ENCODE data around the gene SERPIND1.
A peak's percentile ranks its signal among the peaks of the same experiment; 100 is the strongest.

SERPIND1 gene

DNA sequence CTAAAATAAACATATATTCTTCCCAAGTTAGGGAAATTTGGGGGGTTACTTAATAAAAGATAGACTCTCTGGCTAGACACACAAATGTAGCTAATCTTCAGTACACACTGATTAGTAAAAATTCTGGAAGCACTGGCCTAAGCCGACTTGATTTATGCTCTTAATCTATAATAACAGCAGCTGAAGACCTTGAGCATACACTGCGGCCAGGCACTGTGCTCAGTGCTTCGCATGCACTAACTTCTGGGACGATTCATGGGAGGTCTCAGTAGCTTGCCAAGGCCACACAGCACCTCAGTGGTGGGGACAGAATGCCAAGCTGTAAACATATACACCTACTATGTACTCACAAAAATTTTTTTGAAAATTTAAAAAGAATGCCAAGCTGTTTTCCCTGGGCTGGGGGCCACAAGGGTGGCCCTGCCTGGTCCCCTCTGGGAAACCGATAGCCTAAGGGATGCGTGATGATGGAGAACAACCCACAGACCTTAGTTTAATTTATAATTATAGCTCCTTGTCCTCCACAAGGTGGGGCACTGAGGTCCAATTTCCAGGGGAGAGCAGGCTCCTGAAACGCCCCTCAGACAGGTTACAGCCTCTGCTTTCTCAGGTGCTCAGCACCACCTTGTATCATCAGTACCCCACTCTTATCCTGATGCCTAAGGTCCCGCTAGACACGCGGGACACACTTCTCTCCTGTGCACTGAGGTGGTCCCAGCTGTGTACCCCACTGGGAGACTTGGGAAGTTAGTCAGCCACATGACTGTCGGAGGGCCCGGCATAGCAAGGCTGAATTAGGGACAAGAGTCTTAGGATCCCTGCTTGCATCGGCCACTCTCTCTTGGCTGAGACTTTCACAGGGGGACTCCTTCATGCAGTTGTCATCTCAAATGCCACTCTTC, 20.1 kb downstream of the SERPIND1 start:
- DNase-seq, result no peak

DNA sequence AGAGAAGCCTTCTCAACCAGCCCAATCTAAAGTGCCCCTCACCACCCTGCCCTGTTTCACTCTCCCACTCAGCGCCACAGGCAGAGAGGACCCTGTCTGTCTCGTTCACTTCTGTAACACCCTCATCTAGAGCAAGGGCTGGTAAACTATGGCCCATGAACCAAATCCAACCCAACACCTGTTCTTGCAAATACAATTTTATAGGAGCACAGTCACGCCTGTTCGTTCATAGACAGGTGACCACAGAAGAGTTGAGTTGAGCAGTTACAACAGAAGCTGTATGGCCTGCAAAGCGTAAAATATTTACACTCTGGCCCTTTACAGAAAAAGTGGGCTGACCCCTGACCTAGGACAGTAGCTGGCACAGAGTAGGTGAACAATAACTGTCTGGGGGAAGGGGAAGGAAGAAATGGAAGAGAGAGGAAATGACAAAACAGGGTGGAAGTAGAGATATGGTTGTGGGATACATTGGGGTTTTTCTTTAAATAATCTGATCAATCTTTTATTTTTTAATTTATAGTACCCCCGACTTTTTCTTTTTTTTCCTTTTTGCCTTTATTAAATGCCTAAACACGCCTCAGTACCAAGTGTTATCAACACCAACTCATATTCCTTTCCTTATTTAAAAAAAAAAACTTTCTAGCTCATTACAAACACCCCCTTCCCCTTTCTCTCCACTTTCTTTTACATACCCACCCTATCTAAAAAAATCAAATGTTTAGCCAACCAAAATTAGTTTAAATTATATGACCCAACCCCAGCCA, 20.9 kb downstream of the SERPIND1 start:
- no peak for DNase-seq

- DNase-seq, result no peak
Measured at GRCh38 chr22:20796731-20797130, 22.8 kb downstream of the SERPIND1 start.

DNA sequence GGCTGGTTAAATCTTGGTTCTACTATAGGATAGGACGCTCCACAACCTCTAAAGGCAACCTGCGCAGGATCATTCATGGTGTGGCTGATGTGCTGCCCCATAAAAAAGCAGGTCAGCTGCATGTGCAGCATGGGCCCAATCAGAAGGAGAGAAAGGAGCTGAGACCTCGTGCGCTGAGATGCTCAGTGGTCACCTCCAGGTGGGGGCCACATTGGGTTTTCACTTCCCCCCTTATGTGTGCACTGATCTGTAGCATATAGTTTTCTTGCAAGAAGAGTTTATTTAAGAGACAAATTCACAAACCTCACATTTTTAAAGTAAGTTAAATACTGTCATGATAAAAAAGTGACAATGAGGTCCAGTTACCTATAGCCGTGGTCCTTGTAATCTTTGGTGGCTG, 24.3 kb downstream of the SERPIND1 start:
- no peak for DNase-seq

DNA sequence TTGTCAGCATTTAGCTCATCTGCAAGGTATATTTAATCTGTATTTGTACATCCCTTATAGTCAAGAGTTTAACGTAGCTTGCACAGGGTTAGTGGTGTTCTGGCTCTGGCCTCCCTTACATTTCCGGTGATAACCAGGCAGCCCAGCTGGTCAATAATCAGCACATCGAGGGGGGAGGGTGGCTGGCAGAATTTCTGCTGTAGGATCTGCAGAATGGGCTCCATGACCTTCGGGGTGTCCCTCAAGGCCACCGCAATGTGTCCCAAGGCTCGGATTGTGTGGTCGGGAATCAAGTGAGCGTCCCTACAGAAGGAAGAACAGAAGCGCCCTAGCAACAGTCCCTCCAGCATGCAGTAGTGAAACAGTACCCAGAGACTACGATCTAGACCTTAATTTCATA, 25.1 kb downstream of the SERPIND1 start:
- no peak for DNase-seq

DNA sequence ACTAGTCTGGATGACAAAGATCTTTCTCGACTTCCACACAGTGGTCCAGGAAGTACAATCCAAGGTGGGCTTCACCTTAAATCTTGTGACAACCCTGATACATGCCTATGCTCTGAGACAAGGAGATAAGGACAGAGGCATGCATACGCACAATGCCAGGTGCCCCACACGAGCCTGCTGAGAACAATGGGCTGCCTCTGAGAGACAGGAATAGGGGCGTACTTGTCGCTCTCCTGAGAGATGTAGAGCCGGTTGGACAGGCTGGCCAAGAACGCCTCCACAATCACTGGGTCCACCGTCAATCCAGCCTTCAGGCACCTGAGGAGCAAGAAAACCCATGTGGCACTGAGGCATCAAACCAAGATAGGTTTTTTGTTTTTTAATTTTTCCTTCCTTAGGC, 25.5 kb downstream of the SERPIND1 start:
- no peak for DNase-seq

- DNase-seq, result no peak
Measured at GRCh38 chr22:20802452-20802851, 28.5 kb downstream of the SERPIND1 start.

- DNase-seq, result no peak
Measured at GRCh38 chr22:20802922-20803553, 29.1 kb downstream of the SERPIND1 start.

DNA sequence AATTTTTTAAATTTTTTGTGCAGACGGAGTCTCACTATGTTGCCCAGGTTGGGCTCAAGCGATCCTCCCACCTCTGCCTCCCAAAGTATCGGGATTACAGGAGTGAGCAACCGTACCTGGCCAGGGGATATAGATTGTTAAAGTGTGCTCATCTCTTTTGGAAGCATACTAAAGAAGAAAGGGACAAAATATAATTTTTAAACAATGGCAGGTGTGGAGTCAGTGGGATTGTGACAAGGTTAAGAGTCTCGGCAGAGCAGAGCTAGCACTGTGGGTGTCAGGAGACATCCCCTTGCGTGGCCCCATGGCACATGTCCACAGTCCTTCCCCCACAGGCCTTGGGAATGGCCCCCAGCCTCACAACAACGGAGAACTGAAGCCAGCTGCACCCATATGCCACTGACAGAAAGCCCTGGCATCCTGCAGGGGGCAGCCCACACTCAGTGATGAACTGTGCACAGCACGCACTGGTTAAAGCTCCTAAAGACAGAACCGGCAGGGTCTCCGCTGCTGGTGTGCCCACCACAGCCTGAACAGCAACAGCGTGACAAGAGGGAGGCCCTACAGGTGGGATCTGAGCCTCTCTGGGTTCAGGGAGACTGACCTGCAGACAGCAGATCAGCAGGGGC, 29.9 kb downstream of the SERPIND1 start:
- peak; percentile 30 for DNase-seq

GRCh38 chr22:20804650-20805049, 30.7 kb downstream of the SERPIND1 start:
- no peak for DNase-seq

DNA sequence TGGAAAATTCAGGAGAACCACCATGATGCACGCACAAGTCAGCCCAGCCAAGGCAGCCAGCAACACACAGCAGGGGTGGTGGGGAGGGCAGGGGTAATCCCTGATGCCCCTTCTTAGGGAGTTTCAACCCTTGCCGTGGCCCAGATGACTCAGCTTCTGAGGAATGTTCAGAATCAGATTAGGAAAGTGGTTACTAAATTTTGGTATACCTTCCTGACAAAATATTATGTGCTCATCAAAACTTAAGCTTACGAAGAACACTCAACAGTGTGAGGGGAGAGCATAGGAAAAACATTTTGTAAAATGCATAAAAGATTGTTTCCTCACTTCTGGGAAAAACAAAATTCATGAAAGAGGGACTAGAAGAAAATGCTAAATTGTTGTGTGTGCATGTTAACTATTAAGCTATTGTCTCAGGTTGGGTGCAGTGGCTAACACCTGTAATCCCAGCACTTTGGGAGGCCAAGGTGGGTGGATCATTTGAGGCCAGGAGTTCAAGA, 32.1 kb downstream of the SERPIND1 start:
- no peak for DNase-seq

GRCh38 chr22:20807315-20807752, 33.4 kb downstream of the SERPIND1 start:
- no peak for DNase-seq

DNA sequence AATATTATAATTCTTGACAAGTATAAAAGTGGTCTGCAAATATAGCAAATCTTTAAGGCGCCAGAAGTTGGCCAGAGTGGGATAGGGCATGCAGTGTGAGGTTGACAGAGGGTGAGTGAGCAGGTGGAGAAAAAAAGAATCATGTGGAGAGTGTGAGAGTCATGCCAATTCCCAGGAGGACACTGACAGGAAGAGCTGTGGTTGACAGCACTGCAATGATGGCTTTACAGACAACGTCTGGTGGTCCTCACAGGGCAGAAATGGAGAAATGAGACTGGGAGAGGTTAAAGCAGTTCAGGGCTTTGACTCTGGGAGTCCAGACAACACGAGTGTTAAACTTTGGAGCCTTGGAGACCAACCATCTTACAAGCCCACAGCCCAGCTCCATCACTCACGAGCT, 34.9 kb downstream of the SERPIND1 start:
- no peak for DNase-seq

GRCh38 chr22:20809538-20810185, 35.7 kb downstream of the SERPIND1 start:
- DNase-seq, result no peak

DNA sequence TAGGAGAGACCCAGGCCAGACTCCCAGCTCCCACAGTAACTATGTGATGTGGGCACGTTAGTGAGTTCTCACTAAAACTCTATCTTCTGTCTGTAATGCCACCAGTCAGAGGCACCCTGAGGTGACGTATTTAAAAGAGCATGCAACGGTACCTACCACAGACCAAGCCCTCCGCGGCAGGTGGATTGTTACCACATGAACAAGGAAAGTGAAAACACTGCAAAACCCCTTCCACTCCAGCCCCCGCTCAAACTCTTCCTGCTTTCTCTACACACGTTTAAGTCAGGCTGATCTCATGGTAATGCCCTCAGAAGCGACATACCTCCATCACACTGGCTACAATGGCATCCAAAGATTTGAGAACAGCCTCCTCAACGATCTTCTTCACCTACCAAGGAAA, 36.7 kb downstream of the SERPIND1 start:
- DNase-seq, result no peak

DNA sequence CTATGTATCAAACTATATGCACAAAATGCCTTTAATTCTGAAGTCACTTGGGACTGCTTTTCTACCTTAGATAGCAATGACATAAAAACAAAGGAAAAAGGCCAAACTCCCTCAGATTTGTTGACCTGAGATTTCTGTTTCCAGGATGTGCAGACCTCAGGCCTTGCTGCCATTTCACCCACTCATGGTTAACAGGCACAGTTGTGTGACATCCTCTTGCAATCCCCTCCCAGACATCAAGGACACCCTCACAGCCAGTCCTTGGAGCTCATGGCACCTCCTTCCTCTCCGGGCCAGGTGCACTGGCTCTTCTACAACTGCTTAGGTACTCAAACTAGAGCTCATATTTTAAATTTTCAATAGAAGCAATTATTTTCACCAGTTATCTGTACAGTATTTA, 37.3 kb downstream of the SERPIND1 start:
- DNase-seq, result no peak

DNA sequence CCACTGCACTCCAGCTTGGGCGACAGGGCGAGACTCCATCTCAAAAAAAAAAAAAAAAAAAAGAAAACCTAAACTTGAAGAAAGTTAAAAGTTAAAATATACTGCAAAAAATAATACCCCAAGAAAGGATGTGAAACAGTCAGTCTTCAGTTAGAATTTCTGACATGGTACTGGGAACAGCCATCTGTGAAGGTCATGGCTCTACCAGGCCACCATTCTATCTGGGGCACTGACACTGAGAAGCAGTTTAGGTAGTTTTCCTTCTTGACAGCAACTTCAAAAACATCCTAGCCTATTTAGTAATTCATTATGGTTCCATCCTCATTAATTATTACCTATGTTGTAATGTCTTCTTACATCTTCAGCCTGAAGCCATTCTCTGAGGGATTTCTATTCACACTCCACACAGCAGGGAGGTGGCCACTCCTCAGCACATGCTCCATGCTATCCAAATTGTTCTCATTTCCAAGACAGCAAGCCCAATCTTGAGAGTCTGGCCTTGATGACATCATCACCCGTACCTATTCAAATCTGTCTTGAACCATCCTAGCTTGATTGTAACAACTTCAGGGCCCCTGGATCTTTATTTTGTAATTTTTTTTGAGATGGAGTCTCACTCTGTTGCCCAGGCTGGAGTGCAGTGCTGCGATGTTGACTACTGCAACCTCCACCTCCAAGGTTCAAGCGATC, 38.2 kb downstream of the SERPIND1 start:
- DNase-seq, result no peak

DNA sequence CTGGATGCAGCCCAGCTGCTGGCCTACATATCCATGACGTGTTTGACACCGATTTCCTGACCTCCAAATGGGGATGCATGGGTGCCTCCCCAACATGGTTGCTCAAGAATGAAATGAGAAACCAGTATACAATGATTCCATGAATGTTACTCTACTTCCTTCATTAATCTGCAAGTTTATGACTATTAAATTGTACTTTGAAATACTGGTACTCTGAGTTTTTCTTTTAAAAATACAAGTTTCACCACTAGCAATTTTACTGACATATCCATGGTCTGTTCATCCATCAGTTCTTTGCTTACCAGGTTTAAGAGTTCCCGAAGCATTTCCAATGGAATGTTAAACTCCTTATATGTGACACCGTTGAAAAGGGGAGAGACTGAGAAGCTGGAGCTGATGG, 39.1 kb downstream of the SERPIND1 start:
- DNase-seq, result no peak

DNA sequence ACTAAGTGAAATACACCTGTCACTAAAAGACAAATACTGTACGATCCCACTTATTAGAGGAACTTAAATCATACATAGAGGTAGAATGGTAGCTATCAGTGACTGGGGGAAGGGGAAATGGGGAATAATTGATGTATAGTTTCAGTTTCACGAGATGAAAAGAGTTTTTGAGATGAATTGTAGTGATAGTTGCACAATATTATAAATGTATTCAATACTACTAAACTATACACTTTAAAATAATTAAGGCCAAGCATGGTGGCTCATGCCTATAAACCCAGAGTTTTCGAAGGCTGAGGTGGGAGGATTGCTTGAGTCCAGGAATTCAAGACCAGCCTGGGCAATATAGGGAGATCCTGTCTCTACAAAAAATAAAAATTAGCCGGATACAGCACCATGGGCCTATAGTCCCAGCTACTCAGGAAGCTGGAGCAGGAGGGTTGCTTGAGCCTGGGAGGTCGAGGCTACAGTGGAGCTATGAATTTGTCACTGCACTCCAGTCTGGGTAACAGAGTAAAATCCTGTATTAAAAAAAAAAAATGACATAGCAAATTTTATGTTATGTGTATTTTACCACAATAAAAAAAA, 40.4 kb downstream of the SERPIND1 start:
- no peak for DNase-seq

DNA sequence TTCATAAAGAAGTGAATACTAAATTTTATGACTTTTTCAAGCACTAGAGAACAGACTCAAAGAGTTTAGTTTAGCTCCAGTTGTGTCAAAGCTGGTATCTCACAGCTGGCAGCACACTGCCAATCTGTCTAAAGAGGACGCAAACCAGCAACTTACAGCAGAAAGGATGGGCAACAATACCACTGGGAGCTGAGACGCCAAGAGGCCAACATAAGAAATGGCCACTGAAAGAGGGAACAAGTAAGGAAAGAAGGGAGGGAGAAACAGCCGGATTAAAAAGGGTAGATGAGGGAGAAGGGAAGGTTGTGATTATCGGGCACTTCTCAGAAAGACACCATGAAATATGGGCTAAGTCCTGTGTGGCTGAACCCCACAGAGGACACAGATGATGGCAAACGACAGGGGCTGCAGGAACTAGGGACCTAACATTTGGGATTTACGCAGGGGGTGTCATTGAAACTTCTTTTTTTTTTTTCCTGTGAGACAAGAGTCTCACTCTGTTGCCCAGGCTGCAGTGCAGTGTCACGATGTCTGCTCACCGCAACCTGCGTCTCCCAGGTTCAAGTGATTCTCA, 41.7 kb downstream of the SERPIND1 start:
- no peak for DNase-seq

GRCh38 chr22:20816559-20816958, 42.6 kb downstream of the SERPIND1 start:
- DNase-seq, result no peak

Measured in activated CD4-positive, alpha-beta T cell treated with anti-CD3 and anti-CD28 coated beads, Interleukin-2, Interleukin-6, amounts not matched to agents 100 ng/mL and 50 ng/mL, durations not matched to agents 16 hours and 8 hours (primary cell).